Measurements from ENCODE around the gene PHLDB1. TPM values are rescaled to one million over a fixed set of nuclear protein-coding genes. Genes with fewer than 3 reads are reported as not detected.
"Not testable (repeated sequence)": the region's sequence is repeated elsewhere in the genome, so short reads cannot be mapped to it uniquely, and the experiment has no call there.

The PHLDB1 gene
- total RNA-seq, 4 donors from 2014 or later = 16.5 to 35.7 (median 22.7) TPM

DNA sequence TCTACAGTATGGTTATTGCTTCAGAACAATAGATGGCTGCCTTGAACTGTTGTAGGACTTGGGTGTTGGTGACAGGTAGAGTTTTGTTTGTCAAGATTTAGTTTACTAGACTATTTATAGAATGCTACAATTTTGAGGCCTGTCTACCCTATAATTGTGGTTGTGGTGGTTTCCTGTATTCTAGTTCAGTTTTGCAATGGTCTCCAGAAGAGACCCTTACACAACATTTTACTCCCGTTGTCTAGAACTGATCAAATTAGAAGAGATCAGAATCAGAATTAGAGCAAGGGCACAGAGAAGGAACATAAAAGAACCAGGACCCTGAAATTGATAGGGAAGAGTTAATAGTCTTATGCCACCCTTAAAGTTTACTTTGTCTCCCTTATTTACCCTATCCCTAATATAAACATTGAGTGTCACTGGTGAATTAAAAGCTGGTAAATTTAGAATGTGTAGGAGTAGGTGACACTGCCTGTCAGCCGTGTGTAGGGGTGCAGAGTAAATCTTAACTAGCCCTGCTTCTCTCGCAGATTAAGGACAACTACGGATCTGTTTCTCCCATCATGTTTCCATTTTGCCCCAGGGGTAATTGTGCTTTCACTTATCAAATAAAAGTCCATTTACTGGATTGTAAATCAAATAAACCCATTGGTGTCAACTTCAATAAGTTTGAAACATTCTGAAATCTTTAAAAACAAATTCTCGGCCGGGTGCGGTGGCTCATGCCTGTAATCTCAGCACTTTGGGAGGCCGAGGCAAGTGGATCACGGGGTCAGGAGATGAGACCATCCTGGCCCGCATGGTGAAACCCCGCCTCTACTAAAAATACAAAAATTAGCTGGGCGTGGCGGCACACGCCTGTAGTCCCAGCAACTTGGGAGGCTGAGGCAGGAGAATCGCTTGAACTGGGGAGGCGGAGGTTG is 10.9 kb upstream of the PHLDB1 start:
- H3K27ac ChIP-seq = no peak overlapping the region
- DNase-seq (no peak), ATAC-seq (no peak)
- H3K9me3 ChIP-seq = no peaks in the 10 kb centered on the region
- no peak for TF ChIP-seq POLR2A (IDR thresholded peaks at IDR 0.05)
- TF ChIP-seq, protein P1, sequence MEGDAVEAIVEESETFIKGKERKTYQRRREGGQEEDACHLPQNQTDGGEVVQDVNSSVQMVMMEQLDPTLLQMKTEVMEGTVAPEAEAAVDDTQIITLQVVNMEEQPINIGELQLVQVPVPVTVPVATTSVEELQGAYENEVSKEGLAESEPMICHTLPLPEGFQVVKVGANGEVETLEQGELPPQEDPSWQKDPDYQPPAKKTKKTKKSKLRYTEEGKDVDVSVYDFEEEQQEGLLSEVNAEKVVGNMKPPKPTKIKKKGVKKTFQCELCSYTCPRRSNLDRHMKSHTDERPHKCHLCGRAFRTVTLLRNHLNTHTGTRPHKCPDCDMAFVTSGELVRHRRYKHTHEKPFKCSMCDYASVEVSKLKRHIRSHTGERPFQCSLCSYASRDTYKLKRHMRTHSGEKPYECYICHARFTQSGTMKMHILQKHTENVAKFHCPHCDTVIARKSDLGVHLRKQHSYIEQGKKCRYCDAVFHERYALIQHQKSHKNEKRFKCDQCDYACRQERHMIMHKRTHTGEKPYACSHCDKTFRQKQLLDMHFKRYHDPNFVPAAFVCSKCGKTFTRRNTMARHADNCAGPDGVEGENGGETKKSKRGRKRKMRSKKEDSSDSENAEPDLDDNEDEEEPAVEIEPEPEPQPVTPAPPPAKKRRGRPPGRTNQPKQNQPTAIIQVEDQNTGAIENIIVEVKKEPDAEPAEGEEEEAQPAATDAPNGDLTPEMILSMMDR (IDR thresholded peaks at IDR 0.05 in 4 of 5, conservative IDR thresholded peaks at IDR 0.05 in 1 of 5) = no peak
- H3K4me3 ChIP-seq = no peak overlapping the region
- H3K36me3 ChIP-seq = peaks cover 4 to 96% of the 10 kb centered on the region in 2 donors
- intact Hi-C loops (cut with DNase I; ENCODE audit: low total_unique reads) (no loop called here), in situ Hi-C loops (cut with MboI; ENCODE audit: low sequenced_read_pairs in 4 of 4) (loop anchor here in 2 of 4 donors (10.0 kb wide), 1 partner anchor 58 kb away; no protein-coding TSS in a partner anchor)
- H3K27me3 ChIP-seq = no peaks in the 10 kb centered on the region
- peaks cover 0 to 6% of the 10 kb centered on the region in 2 donors for H3K4me1 ChIP-seq

DNA sequence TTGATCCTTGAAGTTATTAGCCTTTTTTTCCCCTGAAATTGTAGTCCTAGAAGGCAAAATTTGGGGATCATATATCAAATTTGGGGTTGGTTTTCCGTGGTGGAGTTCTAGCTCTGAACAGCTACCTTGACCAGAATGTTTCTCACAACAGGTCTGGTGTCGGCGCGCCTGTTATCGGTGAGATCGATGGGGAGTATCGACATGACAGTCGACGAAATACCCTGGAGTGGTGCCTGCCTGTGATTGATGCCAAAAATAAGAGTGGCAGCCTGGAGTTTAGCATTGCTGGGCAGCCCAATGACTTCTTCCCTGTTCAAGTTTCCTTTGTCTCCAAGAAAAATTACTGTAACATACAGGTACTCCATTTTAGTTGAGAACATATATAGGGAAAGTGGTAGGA is 9.9 kb upstream of the PHLDB1 start:
- no peaks in the 10 kb centered on the region for H3K27me3 ChIP-seq
- in situ Hi-C loops (cut with MboI; ENCODE audit: low sequenced_read_pairs in 4 of 4) = loop anchor here in 2 of 4 donors (10.0 kb wide), 1 partner anchor 57 kb away; no protein-coding TSS in a partner anchor
- peaks cover 3 to 6% of the 10 kb centered on the region in 2 donors for H3K4me1 ChIP-seq
- peaks cover 4 to 96% of the 10 kb centered on the region in 2 donors for H3K36me3 ChIP-seq
- TF ChIP-seq, protein P1 (IDR thresholded peaks at IDR 0.05 in 4 of 5, conservative IDR thresholded peaks at IDR 0.05 in 1 of 5) = no peak
- no peak for TF ChIP-seq POLR2A (IDR thresholded peaks at IDR 0.05)
- no peak for DNase-seq
- no peak overlapping the region for H3K4me3 ChIP-seq
- H3K9me3 ChIP-seq = no peaks in the 10 kb centered on the region
- intact Hi-C loops (cut with DNase I; ENCODE audit: low total_unique reads) = no loop called here
- ATAC-seq = no peak
- no peak overlapping the region for H3K27ac ChIP-seq

DNA sequence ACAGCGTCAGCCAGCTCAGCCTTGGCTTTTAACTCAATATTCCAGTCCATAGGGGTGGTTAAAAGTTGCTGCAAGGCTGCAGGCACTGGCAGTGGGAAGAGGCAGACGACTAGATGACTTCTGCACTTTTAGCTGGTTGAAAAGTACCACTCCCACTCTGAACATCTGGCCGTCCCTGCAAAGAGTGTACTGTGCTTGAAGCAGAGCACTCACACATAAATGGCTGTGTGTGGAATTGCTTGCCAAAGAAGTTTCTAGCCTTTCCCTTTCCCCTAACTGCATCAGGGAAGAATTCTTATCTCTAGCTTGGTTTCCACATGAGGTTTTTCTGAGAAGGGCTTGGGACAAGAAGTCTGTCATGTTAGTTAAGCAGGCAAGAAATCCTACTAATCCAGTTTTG is 5.1 kb upstream of the PHLDB1 start:
- intact Hi-C loops (cut with DNase I; ENCODE audit: low total_unique reads) = no loop called here
- Histone ChIP-seq H3K27ac (peak overlapping the region; percentile 1 to 91 (median 20)), H3K27me3 (no peaks in the 10 kb centered on the region), H3K4me1 (peaks cover 0 to 12% of the 10 kb centered on the region in 2 donors), H3K9me3 (no peaks in the 10 kb centered on the region), H3K4me3 (no peak overlapping the region), H3K36me3 (peaks cover 4 to 49% of the 10 kb centered on the region in 2 donors)
- TF ChIP-seq, protein P1 (IDR thresholded peaks at IDR 0.05 in 4 of 5, conservative IDR thresholded peaks at IDR 0.05 in 1 of 5) = no peak
- TF ChIP-seq POLR2A (IDR thresholded peaks at IDR 0.05) = no peak
- ATAC-seq = no peak
- in situ Hi-C loops (cut with MboI; ENCODE audit: low sequenced_read_pairs in 4 of 4) = no loop called here
- no peak for DNase-seq

DNA sequence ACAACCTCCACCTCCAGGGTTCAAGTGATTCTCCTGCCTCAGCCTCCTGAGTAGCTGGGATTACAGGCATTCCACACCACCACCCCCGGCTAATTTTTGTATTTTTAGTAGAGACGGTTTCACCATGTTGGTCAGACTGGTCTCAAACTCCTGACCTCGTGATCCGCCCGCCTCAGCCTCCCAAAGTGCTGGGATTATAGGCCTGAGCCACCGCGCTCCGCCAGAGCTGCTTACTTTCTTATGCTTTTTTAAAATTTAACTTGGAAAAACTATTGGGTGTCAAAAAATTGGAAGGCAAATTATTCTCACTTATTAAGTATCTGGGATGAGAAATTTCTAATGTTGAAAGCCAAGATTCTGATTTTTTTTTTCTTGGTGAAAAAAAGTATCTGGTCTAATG is 3.7 kb upstream of the PHLDB1 start:
- in situ Hi-C loops (cut with MboI; ENCODE audit: low sequenced_read_pairs in 4 of 4); ATAC-seq; H3K4me3 ChIP-seq; H3K9me3 ChIP-seq; intact Hi-C loops (cut with DNase I; ENCODE audit: low total_unique reads); DNase-seq; H3K27me3 ChIP-seq: not testable (repeated sequence)
- peaks cover 0 to 12% of the 10 kb centered on the region in 2 donors for H3K4me1 ChIP-seq
- peaks cover 4 to 37% of the 10 kb centered on the region in 2 donors for H3K36me3 ChIP-seq
- peak overlapping the region; percentile 52 to 91 (median 60) for H3K27ac ChIP-seq

DNA sequence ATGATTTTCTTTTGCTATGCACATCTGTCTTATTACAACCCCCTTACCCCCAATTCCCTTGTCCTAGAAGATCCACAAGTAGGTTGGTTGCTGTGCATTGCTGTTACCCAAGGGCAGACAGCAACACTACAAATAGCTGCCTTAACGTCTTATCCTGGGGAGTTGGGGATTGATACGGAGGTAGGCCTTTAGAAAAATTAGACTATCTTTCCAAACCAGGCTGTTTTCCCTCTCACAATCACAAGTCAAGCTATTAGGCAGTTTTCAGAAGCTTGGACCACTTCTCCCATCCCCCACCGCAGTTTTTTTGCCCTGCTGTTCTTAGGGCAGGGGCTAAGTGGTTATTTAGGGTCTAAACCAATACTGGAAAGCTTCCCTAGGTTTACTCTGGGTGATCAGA is 2.8 kb upstream of the PHLDB1 start:
- H3K27ac ChIP-seq = peak overlapping the region; percentile 52 to 91 (median 60)
- DNase-seq (no peak), ATAC-seq (no peak)
- H3K36me3 ChIP-seq = peaks cover 4 to 28% of the 10 kb centered on the region in 2 donors
- H3K4me1 ChIP-seq = peaks cover 0 to 12% of the 10 kb centered on the region in 2 donors
- H3K9me3 ChIP-seq = no peaks in the 10 kb centered on the region
- no peak for TF ChIP-seq POLR2A (IDR thresholded peaks at IDR 0.05)
- TF ChIP-seq, protein P1 (IDR thresholded peaks at IDR 0.05 in 4 of 5, conservative IDR thresholded peaks at IDR 0.05 in 1 of 5) = no peak
- intact Hi-C loops (cut with DNase I; ENCODE audit: low total_unique reads) = no loop called here
- H3K4me3 ChIP-seq = no peak overlapping the region
- no peaks in the 10 kb centered on the region for H3K27me3 ChIP-seq
- in situ Hi-C loops (cut with MboI; ENCODE audit: low sequenced_read_pairs in 4 of 4) = no loop called here
